Left lung (tissue), 10 donors: ENCODE data around the gene P2RY2. TPM values are rescaled to one million over a fixed set of nuclear protein-coding genes. Genes with fewer than 3 reads are reported as not detected.

Experiments used
- ATAC-seq: fragments of 200-7000 bp; cut with Tn5 transposase; one replicate; pipeline ENCODE4 v1.9.1; 2020; ENCODE audit warnings: moderate library complexity
- DNase-seq, 4 donors: peaks; one replicate each; pipeline ENCODE4 v3.0.0-alpha.2; 2013 to 2020
- H3K27ac ChIP-seq, 2 donors: fragments of 200-600 bp; sonication (generic) in 1 of 2; one replicate each; pipeline versions ENCODE4 v1.5.0 to v1.8.0; 2020 to 2021
- H3K27me3 ChIP-seq, 2 donors: fragments of 200-600 bp; sonication (generic) in 1 of 2; one replicate each; pipeline versions ENCODE4 v1.5.0 to v1.8.0; 2020 to 2021
- H3K36me3 ChIP-seq, 2 donors: fragments of 200-600 bp; sonication (generic) in 1 of 2; one replicate each; pipeline versions ENCODE4 v1.5.0 to v1.8.0; 2020 to 2021
- H3K4me1 ChIP-seq, 2 donors: fragments of 200-600 bp; one replicate each; pipeline ENCODE4 v1.8.0; 2021
- H3K4me3 ChIP-seq, 2 donors: fragments of 200-600 bp; sonication (generic) in 1 of 2; one replicate each; pipeline versions ENCODE4 v1.5.0 to v1.8.0; 2020 to 2021; ENCODE audit warnings: mild to moderate bottlenecking in 1 of 2
- H3K9me3 ChIP-seq, 2 donors: fragments of 200-600 bp; sonication (generic) in 1 of 2; one replicate each; pipeline versions ENCODE4 v1.5.0 to v1.8.0; 2020 to 2021
- CTCF ChIP-seq, 2 donors: fragments of 200-600 bp; sonication (generic) in 1 of 2; IDR thresholded peaks; one replicate each; pipeline versions ENCODE4 v1.5.0 to v1.8.0; 2021; ENCODE audit warnings: antibody characterized with exemption in 2 of 2
- intact Hi-C, 2 donors: fragments of 100-400 bp; cut with DNase I; formaldehyde crosslinking; loops; one replicate each; pipeline versions ENCODE4 v1.11.2 to v1.14.2; 2022
- polyA plus RNA-seq, 6 donors: library from polyadenylated mRNA; unstranded; fragments of 120-200 nt; gene quantifications; one replicate each; pipeline ENCODE4 v1.2.1, GENCODE V29; 2013; ENCODE audit not compliant: insufficient read length in 6 of 6
- total RNA-seq, 2 donors: library from RNA; stranded (reverse); fragmentation: NEBNext Ultra II Directional; extraction: Animal tissue kit (Norgen Biotek cat#: 25700); gene quantifications; one replicate each; pipeline ENCODE4 v1.2.1, GENCODE V29; 2021
- donor health status: DM: no; HTN: yes; CAD: no.
- donor health status: DM: no; HTN: no; CAD: no.

Gene P2RY2
- total and polyA plus RNA-seq, 8 donors, result 0.83 to 10.3 (median 1.3) TPM

GRCh38 chr11:73172992-73173656 lies 45.0 kb upstream of the P2RY2 start:
- DNase-seq (peak in 1 of 4 donors; percentile 10), ATAC-seq (no peak)
- Histone ChIP-seq H3K36me3 (no peaks in the 10 kb centered on the region), H3K27me3 (no peaks in the 10 kb centered on the region), H3K4me3 (no peak overlapping the region), H3K9me3 (no peaks in the 10 kb centered on the region), H3K27ac (no peak overlapping the region), H3K4me1 (peaks cover 6 to 26% of the 10 kb centered on the region in 2 donors)
- intact Hi-C loops, result loop anchor here (10.0 kb wide), 2 partner anchors 248 to 338 kb away; no protein-coding TSS in a partner anchor
- no peak for TF ChIP-seq CTCF (IDR thresholded peaks at IDR 0.05)

- Histone ChIP-seq H3K4me1 (peaks cover 7 to 30% of the 10 kb centered on the region in 2 donors), H3K9me3 (no peaks in the 10 kb centered on the region), H3K27me3 (no peaks in the 10 kb centered on the region), H3K36me3 (no peaks in the 10 kb centered on the region), H3K27ac (no peak overlapping the region), H3K4me3 (no peak overlapping the region)
- DNase-seq (peak in 1 of 4 donors; percentile 10), ATAC-seq (no peak)
- no peak for TF ChIP-seq CTCF (IDR thresholded peaks at IDR 0.05)
- intact Hi-C loops, result loop anchor here (10.0 kb wide), 2 partner anchors 249 to 339 kb away; no protein-coding TSS in a partner anchor
These were observed 44.2 kb upstream of the P2RY2 start for GRCh38 chr11:73173755-73174494.

GRCh38 chr11:73174495-73174791 lies 43.6 kb upstream of the P2RY2 start:
- no peak overlapping the region for H3K4me3 ChIP-seq
- DNase-seq, result peak in 1 of 4 donors; percentile 2
- no peak for ATAC-seq
- intact Hi-C loops, result loop anchor here (10.0 kb wide), 2 partner anchors 250 to 340 kb away; no protein-coding TSS in a partner anchor
- no peak for TF ChIP-seq CTCF (IDR thresholded peaks at IDR 0.05)
- no peaks in the 10 kb centered on the region for H3K36me3 ChIP-seq
- no peaks in the 10 kb centered on the region for H3K27me3 ChIP-seq
- H3K9me3 ChIP-seq, result no peaks in the 10 kb centered on the region
- H3K4me1 ChIP-seq, result peaks cover 7 to 30% of the 10 kb centered on the region in 2 donors
- no peak overlapping the region for H3K27ac ChIP-seq

GRCh38 chr11:73175551-73176144 lies 42.4 kb upstream of the P2RY2 start:
- intact Hi-C loops, result loop anchor here (5.0 to 10.0 kb wide), 3 partner anchors 251 to 343 kb away; no protein-coding TSS in a partner anchor
- H3K4me3 ChIP-seq, result no peak overlapping the region
- no peak overlapping the region for H3K27ac ChIP-seq
- H3K36me3 ChIP-seq, result no peaks in the 10 kb centered on the region
- no peaks in the 10 kb centered on the region for H3K9me3 ChIP-seq
- DNase-seq (peak in 1 of 4 donors; percentile 12), ATAC-seq (no peak)
- H3K27me3 ChIP-seq, result no peaks in the 10 kb centered on the region
- peaks cover 7 to 30% of the 10 kb centered on the region in 2 donors for H3K4me1 ChIP-seq
- TF ChIP-seq CTCF (IDR thresholded peaks at IDR 0.05), result no peak
